PC-9 (cell line): Measurements from ENCODE around the gene GSTP1. TPM values are rescaled to one million over a fixed set of nuclear protein-coding genes. Genes with fewer than 3 reads are reported as not detected.

Source experiments
- BruUV-seq: library from RNA; stranded (reverse); fragments of 400-500 nt; replicated peaks from 2 replicates; lab custom pipeline; 2021; lab: Mats Ljungman, UMichigan
- CTCF ChIA-PET: fragments of 300-600 bp; sonication (Branson Sonifier 250); formaldehyde crosslinking; loops from one replicate; lab custom pipeline; 2022; ENCODE audit warnings: antibody characterized with exemption; lab: Charles Lee
- POLR2A ChIA-PET: fragments of 300-600 bp; sonication (Branson Sonifier 250); formaldehyde crosslinking; loops from one replicate; lab custom pipeline; 2022; ENCODE audit warnings: antibody characterized with exemption; ENCODE audit not compliant: unreplicated experiment; lab: Charles Lee
- DNase-seq, 2 experiments: peaks; one replicate each; pipeline versions ENCODE4 v3.0.0 to v3.0.0-alpha.2; 2015 to 2022; ENCODE audit warnings: mixed read lengths in 1 of 2
- H2AFZ ChIP-seq: fragments of 200-600 bp; sonication (generic); 2 replicates; pipeline ENCODE4 v1.8.1; 2017; ENCODE audit warnings: antibody characterized with exemption
- H3F3A ChIP-seq: fragments of 200-600 bp; sonication (generic); 2 replicates; pipeline ENCODE4 v1.8.1; 2017; ENCODE audit warnings: antibody characterized with exemption, mild to moderate bottlenecking, low read depth; ENCODE audit not compliant: insufficient read depth
- H3K27ac ChIP-seq: fragments of 200-600 bp; sonication (generic); 2 replicates; pipeline ENCODE4 v1.6.1; 2016; ENCODE audit warnings: mixed run types
- H3K27me3 ChIP-seq: fragments of 200-600 bp; sonication (generic); 2 replicates; pipeline ENCODE4 v1.6.1; 2016; ENCODE audit warnings: low read depth, mixed run types; ENCODE audit not compliant: insufficient read depth
- H3K36me3 ChIP-seq: fragments of 200-600 bp; sonication (generic); 2 replicates; pipeline ENCODE4 v1.6.1; 2016; ENCODE audit warnings: low read depth, mixed run types
- H3K4me1 ChIP-seq: fragments of 200-600 bp; sonication (generic); replicated peaks from 2 replicates; pipeline ENCODE4 v1.6.1; 2016; ENCODE audit warnings: mixed run types; ENCODE audit not compliant: insufficient read depth
- H3K4me2 ChIP-seq: fragments of 200-600 bp; sonication (generic); 2 replicates; pipeline ENCODE4 v1.6.1; 2017; ENCODE audit warnings: mixed run types
- H3K4me3 ChIP-seq: fragments of 200-600 bp; sonication (generic); 2 replicates; pipeline ENCODE4 v1.6.1; 2016; ENCODE audit warnings: mixed run types
- H3K79me2 ChIP-seq: fragments of 200-600 bp; sonication (generic); 2 replicates; pipeline ENCODE4 v1.6.1; 2017; ENCODE audit warnings: low read depth, mixed run types
- H3K9me2 ChIP-seq: fragments of 200-600 bp; sonication (generic); 2 replicates; pipeline ENCODE4 v1.8.1; 2017; ENCODE audit warnings: mild to moderate bottlenecking; ENCODE audit not compliant: insufficient read depth
- H3K9me3 ChIP-seq: fragments of 200-600 bp; sonication (generic); 2 replicates; pipeline ENCODE4 v1.8.1; 2016; ENCODE audit warnings: low read depth; ENCODE audit not compliant: insufficient read depth
- H4K20me1 ChIP-seq: fragments of 200-600 bp; sonication (generic); 2 replicates; pipeline ENCODE4 v1.8.1; 2017; ENCODE audit not compliant: insufficient read depth
- EZH2 ChIP-seq: fragments of 200-600 bp; sonication (generic); IDR thresholded peaks from 2 replicates; pipeline ENCODE4 v1.8.0; 2017; ENCODE audit warnings: antibody characterized with exemption, low read depth
- intact Hi-C: fragments of 100-400 bp; cut with micrococcal nuclease; formaldehyde crosslinking; loops from one replicate; pipeline ENCODE4 v1.10.0; 2022; ENCODE audit not compliant: unreplicated experiment
- total RNA-seq: library from RNA; stranded (reverse); gene quantifications from 2 replicates; pipeline ENCODE4 v1.2.3, GENCODE V29; 2021
- TF ChIP-seq, protein P1 (sequence below): fragments of 200-600 bp; sonication (generic); conservative IDR thresholded peaks from 2 replicates; pipeline ENCODE4 v1.6.1; 2017; ENCODE audit warnings: mixed run types, antibody characterized with exemption, mild to moderate bottlenecking, moderate library complexity

The GSTP1 gene
- total RNA-seq, 1 experiment from 2014 or later, result 2,063 TPM

DNA sequence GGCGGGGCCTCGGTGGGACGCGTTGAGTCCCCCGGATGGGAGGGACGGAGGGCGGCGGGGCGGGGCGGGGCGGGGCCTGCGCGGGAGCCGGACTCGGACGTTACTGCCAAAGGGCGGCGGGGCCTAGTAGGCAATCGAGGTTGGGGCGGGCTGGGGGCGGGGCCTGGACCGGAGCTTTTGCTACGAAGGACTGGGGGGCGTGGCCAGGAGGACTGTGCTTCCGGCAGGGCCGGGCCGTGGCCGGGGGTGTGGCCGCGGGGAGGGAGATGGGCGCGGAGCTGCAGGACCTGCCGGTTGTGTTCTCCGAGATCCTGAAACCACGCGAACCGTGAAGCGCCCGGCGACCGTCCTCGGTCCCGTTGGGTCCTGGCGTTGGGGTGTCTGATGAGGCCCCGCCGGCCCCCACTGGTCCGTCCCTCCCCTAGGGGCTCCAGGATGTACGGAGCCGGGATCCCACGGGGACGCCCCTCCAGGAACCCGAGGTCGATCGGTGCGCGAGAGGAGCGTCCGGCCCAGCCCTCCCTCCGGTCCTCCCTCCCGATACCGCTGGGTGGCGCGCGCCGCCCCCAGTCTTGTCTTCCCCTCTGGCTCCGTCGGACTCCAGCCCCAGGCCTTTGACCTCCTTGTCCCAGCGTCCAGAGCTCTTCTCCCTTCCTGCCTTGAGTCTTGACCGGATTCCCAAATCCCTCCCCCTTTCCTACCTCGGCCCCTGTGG is 46.8 kb downstream of the GSTP1 start:
- Histone ChIP-seq H2AFZ (peak overlapping the region; percentile 96), H3K4me3 (peak overlapping the region; percentile 87), H3K36me3 (no peaks in the 10 kb centered on the region), H3K9me2 (no peaks in the 10 kb centered on the region), H4K20me1 (no peaks in the 10 kb centered on the region), H3K4me2 (peak overlapping the region; percentile 92), H3K79me2 (no peaks in the 10 kb centered on the region), H3K4me1 (peaks cover 8% of the 10 kb centered on the region), H3K27ac (peak overlapping the region; percentile 50), H3K9me3 (no peaks in the 10 kb centered on the region), H3K27me3 (no peaks in the 10 kb centered on the region), H3F3A (peaks cover 3% of the 10 kb centered on the region; the same call in 1 of the 2 replicates)
- intact Hi-C loops, result loop anchor here (2.0 kb wide), 1 partner anchor 48 kb away; the partner anchor contains the start of gene GSTP1
- DNase-seq, result peak; percentile 93 to 100
- TF ChIP-seq EZH2, result no peak
- TF ChIP-seq, protein P1, sequence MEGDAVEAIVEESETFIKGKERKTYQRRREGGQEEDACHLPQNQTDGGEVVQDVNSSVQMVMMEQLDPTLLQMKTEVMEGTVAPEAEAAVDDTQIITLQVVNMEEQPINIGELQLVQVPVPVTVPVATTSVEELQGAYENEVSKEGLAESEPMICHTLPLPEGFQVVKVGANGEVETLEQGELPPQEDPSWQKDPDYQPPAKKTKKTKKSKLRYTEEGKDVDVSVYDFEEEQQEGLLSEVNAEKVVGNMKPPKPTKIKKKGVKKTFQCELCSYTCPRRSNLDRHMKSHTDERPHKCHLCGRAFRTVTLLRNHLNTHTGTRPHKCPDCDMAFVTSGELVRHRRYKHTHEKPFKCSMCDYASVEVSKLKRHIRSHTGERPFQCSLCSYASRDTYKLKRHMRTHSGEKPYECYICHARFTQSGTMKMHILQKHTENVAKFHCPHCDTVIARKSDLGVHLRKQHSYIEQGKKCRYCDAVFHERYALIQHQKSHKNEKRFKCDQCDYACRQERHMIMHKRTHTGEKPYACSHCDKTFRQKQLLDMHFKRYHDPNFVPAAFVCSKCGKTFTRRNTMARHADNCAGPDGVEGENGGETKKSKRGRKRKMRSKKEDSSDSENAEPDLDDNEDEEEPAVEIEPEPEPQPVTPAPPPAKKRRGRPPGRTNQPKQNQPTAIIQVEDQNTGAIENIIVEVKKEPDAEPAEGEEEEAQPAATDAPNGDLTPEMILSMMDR, result peak; percentile 93
- ChIA-PET CTCF (interaction anchor here (0.6 to 1.7 kb wide), 7 partner anchors 15 to 1299 kb away, joined by 3 to 8 read pairs (median 5); partner anchors contain the start of gene TBC1D10C), POLR2A (interaction anchor here (0.6 to 1.0 kb wide), 5 partner anchors 16 to 390 kb away, joined by 3 to 9 read pairs (median 5); partner anchors contain the start of genes PPP1CA and TMEM134)
- BruUV-seq, result TSS peak; percentile 90

DNA sequence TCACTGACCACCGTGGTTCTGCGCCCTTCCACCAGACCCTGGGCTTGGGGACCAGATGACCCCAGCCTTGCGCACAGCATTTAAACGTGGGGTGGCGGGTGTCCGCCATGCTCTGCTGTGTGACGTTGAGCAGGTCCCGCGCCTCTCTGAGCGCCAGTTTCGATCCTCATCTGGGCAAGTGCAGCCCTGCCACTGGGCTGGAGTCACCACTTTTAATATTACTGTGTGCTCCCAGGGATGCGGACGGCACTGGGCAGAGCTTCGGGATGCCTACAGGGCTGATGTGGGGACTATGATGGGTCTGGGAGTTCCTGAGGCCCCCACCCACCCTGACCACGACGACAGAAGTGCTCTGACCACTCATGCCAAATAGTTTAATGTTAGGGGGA is 47.3 kb downstream of the GSTP1 start:
- Histone ChIP-seq H3K9me3 (no peaks in the 10 kb centered on the region), H2AFZ (peak overlapping the region; percentile 96), H3K27ac (peak overlapping the region; percentile 50), H3K27me3 (no peaks in the 10 kb centered on the region), H3K79me2 (no peaks in the 10 kb centered on the region), H4K20me1 (no peaks in the 10 kb centered on the region), H3K4me3 (peak overlapping the region; percentile 87), H3K36me3 (no peaks in the 10 kb centered on the region), H3K4me1 (peaks cover 8% of the 10 kb centered on the region), H3F3A (peaks cover 3% of the 10 kb centered on the region; the same call in 1 of the 2 replicates), H3K9me2 (no peaks in the 10 kb centered on the region), H3K4me2 (peak overlapping the region; percentile 91)
- TF ChIP-seq, protein P1, result peak; percentile 50; the same call in 1 of the 2 replicates
- no peak for TF ChIP-seq EZH2
- ChIA-PET CTCF (interaction anchor here (0.7 to 1.0 kb wide), 2 partner anchors 60 to 227 kb away, joined by 4 to 6 read pairs; partner anchors contain the start of gene TBC1D10C), POLR2A (no interaction called here)
- no peak for DNase-seq
- no TSS peak for BruUV-seq
- intact Hi-C loops, result loop anchor here (2.0 kb wide), 1 partner anchor 48 kb away; the partner anchor contains the start of gene GSTP1

DNA sequence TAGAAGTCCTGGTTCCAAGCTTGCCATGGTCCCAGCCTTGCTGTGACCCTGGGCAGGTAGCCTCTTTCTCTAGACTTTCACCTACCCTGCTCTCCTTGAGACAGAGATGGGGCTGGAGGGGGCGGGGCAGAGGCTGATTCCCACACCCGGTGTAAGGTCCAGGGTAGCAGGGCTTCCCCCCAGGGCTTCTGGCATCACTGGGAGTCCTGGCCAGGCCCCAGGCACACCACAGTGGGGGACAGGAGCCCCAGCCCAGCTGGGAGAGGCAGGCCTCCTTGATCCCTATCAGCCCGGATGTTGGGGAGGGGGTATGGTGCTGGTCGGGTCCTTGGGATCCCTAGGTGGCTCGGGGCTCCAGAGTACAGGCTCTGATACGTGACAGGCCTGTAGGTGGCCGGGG is 47.8 kb downstream of the GSTP1 start:
- Histone ChIP-seq H3K9me2 (no peaks in the 10 kb centered on the region), H3K27me3 (no peaks in the 10 kb centered on the region), H3K4me2 (peak overlapping the region; percentile 91), H3F3A (peaks cover 3% of the 10 kb centered on the region; the same call in 1 of the 2 replicates), H3K4me3 (no peak overlapping the region), H3K27ac (no peak overlapping the region), H4K20me1 (no peaks in the 10 kb centered on the region), H3K79me2 (no peaks in the 10 kb centered on the region), H3K36me3 (no peaks in the 10 kb centered on the region), H3K9me3 (no peaks in the 10 kb centered on the region), H2AFZ (no peak overlapping the region), H3K4me1 (peaks cover 8% of the 10 kb centered on the region)
- BruUV-seq, result no TSS peak
- no peak for DNase-seq
- TF ChIP-seq, protein P1, result no peak
- TF ChIP-seq EZH2, result no peak
- POLR2A ChIA-PET, result no interaction called here
- intact Hi-C loops, result loop anchor here (2.0 kb wide), 1 partner anchor 49 kb away; the partner anchor contains the start of gene GSTP1
- CTCF ChIA-PET, result no interaction called here
